ENCODE results near the gene CCBE1.
"Not testable (repeated sequence)": the region's sequence is repeated elsewhere in the genome, so short reads cannot be mapped to it uniquely, and the experiment has no call there.

The CCBE1 gene

GRCh38 chr18:59681521-59682004 is 15.7 kb downstream of the CCBE1 start:
- Histone ChIP-seq H3K9ac (ENCODE audit: low read depth, low read length) (no peak overlapping the region), H3K4me3 (ENCODE audit: low read depth, low read length) (no peak overlapping the region), H3K27me3 (ENCODE audit: control insufficient read depth, insufficient read depth, low read length) (peaks cover 3% of the 10 kb centered on the region; the same call in 1 of the 2 replicates), H3K27ac (ENCODE audit: low read depth, low read length) (no peak overlapping the region), H3K9me3 (ENCODE audit: control insufficient read depth, insufficient read depth, low read length) (no peaks in the 10 kb centered on the region), H3K4me1 (ENCODE audit: control insufficient read depth, insufficient read depth, low read length) (peaks cover 28% of the 10 kb centered on the region), H3K36me3 (ENCODE audit: control insufficient read depth, insufficient read depth, low read length) (no peaks in the 10 kb centered on the region)

DNA sequence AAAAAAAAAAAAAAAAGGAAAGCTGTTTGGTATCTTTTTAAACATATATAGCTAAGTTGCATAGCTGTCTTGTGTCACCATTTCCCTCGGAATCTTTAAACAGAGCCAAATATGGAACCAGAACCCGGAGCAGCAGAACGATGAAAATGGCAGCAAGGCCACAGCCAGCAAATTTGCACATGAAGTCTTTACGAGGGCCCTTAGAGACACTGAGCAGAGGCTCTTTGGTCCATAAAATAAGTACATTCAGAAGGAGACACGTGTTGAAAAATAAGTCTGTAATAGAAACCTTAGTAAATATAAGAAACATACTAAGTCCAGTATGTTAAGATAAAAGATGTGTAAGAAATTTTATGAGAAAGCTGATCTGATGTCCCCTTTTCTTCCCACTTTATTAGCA is 16.2 kb downstream of the CCBE1 start:
- Histone ChIP-seq H3K9ac (ENCODE audit: low read depth, low read length) (no peak overlapping the region), H3K36me3 (ENCODE audit: control insufficient read depth, insufficient read depth, low read length) (no peaks in the 10 kb centered on the region), H3K9me3 (ENCODE audit: control insufficient read depth, insufficient read depth, low read length) (no peaks in the 10 kb centered on the region), H3K27ac (ENCODE audit: low read depth, low read length) (no peak overlapping the region), H3K27me3 (ENCODE audit: control insufficient read depth, insufficient read depth, low read length) (no peaks in the 10 kb centered on the region), H3K4me1 (ENCODE audit: control insufficient read depth, insufficient read depth, low read length) (peaks cover 25% of the 10 kb centered on the region), H3K4me3 (ENCODE audit: low read depth, low read length) (no peak overlapping the region)

- Histone ChIP-seq H3K27ac (ENCODE audit: low read depth, low read length) (no peak overlapping the region), H3K27me3 (ENCODE audit: control insufficient read depth, insufficient read depth, low read length) (no peaks in the 10 kb centered on the region), H3K9ac (ENCODE audit: low read depth, low read length) (no peak overlapping the region), H3K9me3 (ENCODE audit: control insufficient read depth, insufficient read depth, low read length) (no peaks in the 10 kb centered on the region), H3K4me3 (ENCODE audit: low read depth, low read length) (no peak overlapping the region), H3K36me3 (ENCODE audit: control insufficient read depth, insufficient read depth, low read length) (no peaks in the 10 kb centered on the region), H3K4me1 (ENCODE audit: control insufficient read depth, insufficient read depth, low read length) (no peaks in the 10 kb centered on the region)
These were observed 21.9 kb downstream of the CCBE1 start for GRCh38 chr18:59675346-59675745.

DNA sequence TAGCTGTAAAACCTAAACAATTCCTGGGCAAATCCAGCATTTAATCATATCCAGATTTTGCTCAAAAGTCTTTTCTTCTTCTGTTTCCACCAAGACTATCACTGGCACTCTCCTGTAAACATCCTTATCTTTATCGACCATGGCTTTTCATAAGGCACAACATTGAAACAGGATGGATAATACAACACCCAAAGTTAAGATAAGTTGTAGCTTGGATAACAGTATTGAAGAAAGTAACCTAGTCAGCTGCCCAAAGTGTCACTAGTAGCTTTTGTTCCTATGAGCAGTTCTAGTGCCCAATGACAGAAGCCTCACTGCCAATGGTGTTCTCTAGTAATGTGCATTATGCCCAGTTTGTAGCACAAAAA is 22.3 kb downstream of the CCBE1 start:
- Histone ChIP-seq H3K4me3 (ENCODE audit: low read depth, low read length) (no peak overlapping the region), H3K27me3 (ENCODE audit: control insufficient read depth, insufficient read depth, low read length) (no peaks in the 10 kb centered on the region), H3K9me3 (ENCODE audit: control insufficient read depth, insufficient read depth, low read length) (no peaks in the 10 kb centered on the region), H3K9ac (ENCODE audit: low read depth, low read length) (no peak overlapping the region), H3K27ac (ENCODE audit: low read depth, low read length) (no peak overlapping the region), H3K36me3 (ENCODE audit: control insufficient read depth, insufficient read depth, low read length) (no peaks in the 10 kb centered on the region), H3K4me1 (ENCODE audit: control insufficient read depth, insufficient read depth, low read length) (no peaks in the 10 kb centered on the region)

DNA sequence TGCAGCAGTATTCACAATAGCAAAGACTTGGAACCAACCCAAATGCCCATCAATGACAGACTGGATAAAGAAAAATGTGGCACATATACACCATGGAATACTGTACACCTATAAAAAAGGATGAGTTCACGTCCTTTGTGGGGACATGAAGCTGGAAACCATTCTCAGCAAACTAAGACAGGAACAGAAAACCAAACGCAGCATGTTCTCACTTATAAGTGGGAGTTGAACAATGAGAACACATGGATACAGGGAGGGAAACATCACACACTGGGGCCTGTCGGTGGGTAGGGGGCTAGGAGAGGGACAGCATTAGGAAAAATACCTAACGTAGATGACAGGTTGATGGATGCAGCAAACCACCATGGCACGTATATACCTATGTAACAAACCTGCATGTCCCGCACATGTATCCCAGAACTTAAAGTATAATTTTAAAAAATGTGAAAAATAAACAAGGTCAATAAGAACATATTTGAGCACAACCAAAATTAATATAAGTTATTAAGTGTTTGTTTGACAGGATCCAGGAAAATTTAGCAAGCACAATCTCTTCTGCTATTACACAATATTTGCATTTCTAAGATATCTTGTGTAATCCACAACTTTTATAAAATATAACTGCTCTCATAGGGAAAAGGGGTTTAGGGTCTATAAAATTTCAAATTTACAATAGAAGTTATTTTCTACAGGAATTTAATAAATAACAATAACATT is 22.9 kb downstream of the CCBE1 start:
- no peaks in the 10 kb centered on the region for H3K36me3 ChIP-seq (ENCODE audit: control insufficient read depth, insufficient read depth, low read length)
- no peaks in the 10 kb centered on the region for H3K27me3 ChIP-seq (ENCODE audit: control insufficient read depth, insufficient read depth, low read length)
- no peaks in the 10 kb centered on the region for H3K9me3 ChIP-seq (ENCODE audit: control insufficient read depth, insufficient read depth, low read length)
- H3K9ac ChIP-seq (ENCODE audit: low read depth, low read length): no peak overlapping the region
- H3K27ac ChIP-seq (ENCODE audit: low read depth, low read length): no peak overlapping the region
- no peaks in the 10 kb centered on the region for H3K4me1 ChIP-seq (ENCODE audit: control insufficient read depth, insufficient read depth, low read length)
- no peak overlapping the region for H3K4me3 ChIP-seq (ENCODE audit: low read depth, low read length)

GRCh38 chr18:59672235-59672711 is 24.9 kb downstream of the CCBE1 start:
- no peak overlapping the region for H3K9ac ChIP-seq (ENCODE audit: low read depth, low read length)
- no peaks in the 10 kb centered on the region for H3K9me3 ChIP-seq (ENCODE audit: control insufficient read depth, insufficient read depth, low read length)
- H3K27ac ChIP-seq (ENCODE audit: low read depth, low read length): no peak overlapping the region
- no peaks in the 10 kb centered on the region for H3K4me1 ChIP-seq (ENCODE audit: control insufficient read depth, insufficient read depth, low read length)
- no peaks in the 10 kb centered on the region for H3K36me3 ChIP-seq (ENCODE audit: control insufficient read depth, insufficient read depth, low read length)
- H3K4me3 ChIP-seq (ENCODE audit: low read depth, low read length): no peak overlapping the region
- no peaks in the 10 kb centered on the region for H3K27me3 ChIP-seq (ENCODE audit: control insufficient read depth, insufficient read depth, low read length)

- no peaks in the 10 kb centered on the region for H3K9me3 ChIP-seq (ENCODE audit: control insufficient read depth, insufficient read depth, low read length)
- H3K4me1 ChIP-seq (ENCODE audit: control insufficient read depth, insufficient read depth, low read length): no peaks in the 10 kb centered on the region
- no peak overlapping the region for H3K4me3 ChIP-seq (ENCODE audit: low read depth, low read length)
- H3K36me3 ChIP-seq (ENCODE audit: control insufficient read depth, insufficient read depth, low read length): no peaks in the 10 kb centered on the region
- no peak overlapping the region for H3K27ac ChIP-seq (ENCODE audit: low read depth, low read length)
- H3K27me3 ChIP-seq (ENCODE audit: control insufficient read depth, insufficient read depth, low read length): no peaks in the 10 kb centered on the region
- H3K9ac ChIP-seq (ENCODE audit: low read depth, low read length): no peak overlapping the region
These were observed 25.7 kb downstream of the CCBE1 start for GRCh38 chr18:59671551-59671950.

- Histone ChIP-seq H3K9me3 (ENCODE audit: control insufficient read depth, insufficient read depth, low read length) (no peaks in the 10 kb centered on the region), H3K27ac (ENCODE audit: low read depth, low read length) (no peak overlapping the region), H3K9ac (ENCODE audit: low read depth, low read length) (no peak overlapping the region), H3K27me3 (ENCODE audit: control insufficient read depth, insufficient read depth, low read length) (no peaks in the 10 kb centered on the region), H3K4me3 (ENCODE audit: low read depth, low read length) (no peak overlapping the region), H3K36me3 (ENCODE audit: control insufficient read depth, insufficient read depth, low read length) (no peaks in the 10 kb centered on the region), H3K4me1 (ENCODE audit: control insufficient read depth, insufficient read depth, low read length) (no peaks in the 10 kb centered on the region)
These were observed 27.2 kb downstream of the CCBE1 start for GRCh38 chr18:59669872-59670657.

DNA sequence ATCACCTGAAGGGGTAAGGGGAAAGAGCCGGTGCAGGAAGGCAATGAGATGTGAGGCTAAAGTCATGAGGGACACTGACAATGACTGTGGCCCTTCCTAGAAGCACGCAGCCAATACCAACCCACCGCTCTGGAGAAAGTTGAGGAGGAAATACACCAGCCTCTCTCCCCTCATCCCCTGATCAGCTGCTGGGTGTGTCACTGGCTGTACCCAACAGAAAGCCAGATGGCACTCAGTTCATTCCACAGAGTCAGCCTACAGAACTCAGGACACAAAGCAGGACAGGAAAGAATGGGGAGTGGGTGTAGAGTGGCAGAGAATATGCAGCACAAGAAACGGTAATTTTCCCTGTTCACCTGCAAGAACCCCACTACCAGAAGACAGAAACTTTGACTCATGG is 29.7 kb downstream of the CCBE1 start:
- no peak overlapping the region for H3K27ac ChIP-seq (ENCODE audit: low read depth, low read length)
- H3K9ac ChIP-seq (ENCODE audit: low read depth, low read length): no peak overlapping the region
- H3K4me3 ChIP-seq (ENCODE audit: low read depth, low read length): no peak overlapping the region
- H3K27me3 ChIP-seq (ENCODE audit: control insufficient read depth, insufficient read depth, low read length): no peaks in the 10 kb centered on the region; the same call in 1 of the 2 replicates
- H3K9me3 ChIP-seq (ENCODE audit: control insufficient read depth, insufficient read depth, low read length): no peaks in the 10 kb centered on the region
- no peaks in the 10 kb centered on the region for H3K36me3 ChIP-seq (ENCODE audit: control insufficient read depth, insufficient read depth, low read length)
- H3K4me1 ChIP-seq (ENCODE audit: control insufficient read depth, insufficient read depth, low read length): no peaks in the 10 kb centered on the region

- not testable (repeated sequence) for H3K27me3 ChIP-seq (ENCODE audit: control insufficient read depth, insufficient read depth, low read length); H3K9me3 ChIP-seq (ENCODE audit: control insufficient read depth, insufficient read depth, low read length); H3K9ac ChIP-seq (ENCODE audit: low read depth, low read length); H3K27ac ChIP-seq (ENCODE audit: low read depth, low read length); H3K4me3 ChIP-seq (ENCODE audit: low read depth, low read length); H3K36me3 ChIP-seq (ENCODE audit: control insufficient read depth, insufficient read depth, low read length); H3K4me1 ChIP-seq (ENCODE audit: control insufficient read depth, insufficient read depth, low read length)
These were observed 31.2 kb downstream of the CCBE1 start for GRCh38 chr18:59666007-59666402.
